ENCODE results near the gene IGFL1. TPM values are rescaled to one million over a fixed set of nuclear protein-coding genes. Genes with fewer than 3 reads are reported as not detected.

IGFL1 gene
- total and polyA plus RNA-seq, 2 of the 8 experiments (the other 6 are each of a cell fraction or from before 2014, with no cell fraction given): not detected

- TF ChIP-seq TBP (IDR thresholded peaks at IDR 0.05; ENCODE audit: low read depth, low read length) (no peak), CEBPB (IDR thresholded peaks at IDR 0.05; ENCODE audit: low read depth, low read length) (no peak), POU5F1 (IDR thresholded peaks at IDR 0.05; ENCODE audit: low read depth, low read length) (no peak)
Measured at GRCh38 chr19:46229442-46229841, at the start of gene IGFL1 (continued).

Measured in H1 (cell line).